NCI-H187 treated with DMSO at 0.1 percent for 48 hours (cell line): ENCODE measurements around the gene TRIP6.
"Not testable (repeated sequence)": the region's sequence is repeated elsewhere in the genome, so short reads cannot be mapped to it uniquely, and the experiment has no call there.

Experiments
- DNase-seq: peaks from one replicate; lab custom pipeline; 2025; lab: John Stamatoyannopoulos, UW

Gene TRIP6

DNA sequence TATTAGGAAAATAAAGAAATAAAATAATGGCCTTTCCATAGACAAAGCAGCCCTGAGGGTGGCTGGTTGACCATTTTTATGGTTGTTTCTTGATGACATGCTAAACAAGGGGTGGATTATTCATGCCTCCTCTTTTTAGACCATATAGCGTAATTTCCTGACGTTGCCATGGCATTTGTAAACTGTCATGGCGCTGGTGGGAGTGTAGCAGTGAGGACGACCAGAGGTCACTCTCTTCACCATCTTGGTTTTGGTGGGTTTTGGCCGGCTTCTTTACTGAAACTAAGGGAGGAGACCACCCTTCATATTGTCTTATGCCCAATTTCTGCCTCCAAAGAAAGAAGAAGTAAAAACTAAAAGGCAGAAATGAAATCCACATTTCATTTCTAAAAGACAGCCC, 52.1 kb downstream of the TRIP6 start:
- DNase-seq, result not testable (repeated sequence)

DNA sequence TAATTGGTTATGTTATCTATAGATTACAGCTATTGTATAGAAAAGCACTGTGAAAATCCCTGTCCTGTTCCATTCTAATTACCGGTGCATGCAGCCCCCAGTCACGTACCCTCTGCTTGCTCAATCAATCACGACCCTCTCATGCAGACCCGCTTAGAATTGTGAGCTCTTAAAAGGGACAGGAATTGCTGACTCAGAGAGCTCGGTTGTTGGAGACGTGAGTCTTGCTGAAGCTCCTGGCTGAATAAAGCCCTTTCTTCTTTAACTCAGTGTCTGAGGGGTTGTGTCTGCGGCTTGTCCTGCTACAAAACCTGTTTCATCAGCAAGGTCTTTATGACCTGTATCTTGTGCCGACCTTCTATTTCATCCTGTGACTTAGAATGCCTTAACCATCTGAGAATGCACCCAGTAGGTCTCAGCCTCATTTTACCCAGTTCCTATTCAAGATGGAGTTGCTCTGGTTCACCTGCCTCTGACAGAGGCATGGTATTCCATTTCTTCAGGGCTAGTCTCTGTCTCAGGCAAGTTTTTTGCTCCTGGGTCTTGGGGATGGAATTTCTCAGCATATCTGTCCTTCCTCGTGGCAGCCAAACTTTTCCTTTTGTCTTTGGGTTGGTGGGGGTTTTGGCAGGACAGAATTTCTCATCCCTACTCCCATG, 52.7 kb downstream of the TRIP6 start:
- not testable (repeated sequence) for DNase-seq

DNA sequence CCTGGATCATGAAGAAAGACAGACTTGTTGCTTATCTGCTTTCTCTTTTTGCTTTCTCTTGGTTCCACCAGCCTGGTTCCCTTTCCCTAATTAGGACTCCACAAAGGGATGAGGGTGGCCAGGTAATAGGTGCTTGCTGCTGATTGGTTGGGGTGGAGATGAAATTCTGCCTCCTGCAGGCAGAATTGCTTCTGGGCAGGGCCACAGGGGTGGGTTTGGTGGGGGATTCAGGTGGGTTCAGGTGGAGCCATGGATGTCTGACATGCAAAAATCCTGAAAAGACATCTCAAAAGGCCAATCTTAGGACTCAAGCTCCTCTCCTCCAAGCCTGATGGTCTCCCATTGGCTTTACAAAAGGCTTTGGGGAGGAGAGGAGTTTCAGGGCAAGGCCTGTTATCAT, 53.9 kb downstream of the TRIP6 start:
- DNase-seq, result no peak
